H54 (cell line): ENCODE results near the gene APOL1.
"Not testable (repeated sequence)": the region's sequence is repeated elsewhere in the genome, so short reads cannot be mapped to it uniquely, and the experiment has no call there.

Experiments
- DNase-seq: peaks from one replicate; pipeline ENCODE4 v3.0.0; 2011; ENCODE audit warnings: low spot score, mixed read lengths; ENCODE audit not compliant: insufficient read length
- FAIRE-seq: peaks from 3 replicates; lab custom pipeline; 2011; peaks lifted over from hg19 to GRCh38; lab: Jason Lieb, UNC
- POLR2A ChIP-seq: IDR thresholded peaks from 2 replicates; pipeline ENCODE4 v1.6.1; 2011; ENCODE audit warnings: low read depth, mild to moderate bottlenecking, low read length

Gene APOL1

DNA sequence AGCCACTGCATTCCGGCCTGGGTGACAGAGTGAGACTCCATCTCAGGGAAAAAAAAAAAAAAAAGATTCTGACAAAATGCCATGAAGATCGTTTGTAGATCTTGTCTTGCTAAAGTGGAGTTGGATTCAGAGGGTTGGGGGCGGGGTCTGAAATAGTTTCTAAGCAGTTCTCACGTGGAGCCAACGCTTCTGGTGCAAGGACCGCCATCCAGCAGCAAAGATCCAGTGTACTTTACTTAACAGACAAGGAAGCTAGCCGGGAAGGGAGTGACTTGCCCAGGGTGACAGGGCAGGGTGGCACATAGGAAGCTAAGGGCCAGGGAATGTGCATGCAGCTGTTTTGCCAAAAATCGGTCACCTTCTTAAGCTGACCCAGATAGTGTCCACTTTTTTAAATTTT, 27.4 kb downstream of the APOL1 start:
- DNase-seq: no peak
- no peak for TF ChIP-seq POLR2A
- no peak for FAIRE-seq

DNA sequence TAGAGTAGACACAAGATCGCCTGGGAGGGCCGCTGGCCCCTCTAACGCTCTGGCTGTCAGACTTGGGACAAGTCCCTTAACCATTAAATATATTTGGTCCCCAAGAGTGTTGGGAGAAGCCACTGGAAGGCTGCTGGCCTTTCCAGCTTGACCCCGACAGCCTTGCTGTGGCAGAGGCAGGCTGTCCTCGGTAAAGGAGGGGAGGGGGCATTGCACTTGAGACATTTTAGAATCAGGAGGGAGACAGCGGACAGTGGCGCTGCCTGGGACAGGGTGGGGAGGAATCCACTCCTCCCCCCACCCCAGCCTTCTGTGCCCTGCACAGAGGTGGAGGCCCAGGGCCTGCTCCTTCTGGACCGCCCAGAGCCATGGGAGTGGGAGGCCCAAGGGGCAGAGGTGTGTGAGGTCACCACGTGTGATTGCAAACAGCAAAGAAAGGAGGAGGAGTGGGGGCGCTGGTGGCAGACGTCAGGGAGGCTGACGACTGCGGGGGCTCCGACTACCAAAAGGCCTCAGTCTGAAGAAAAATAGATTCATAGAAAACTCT, 28.9 kb downstream of the APOL1 start:
- no peak for TF ChIP-seq POLR2A
- FAIRE-seq (no peak), DNase-seq (no peak)

DNA sequence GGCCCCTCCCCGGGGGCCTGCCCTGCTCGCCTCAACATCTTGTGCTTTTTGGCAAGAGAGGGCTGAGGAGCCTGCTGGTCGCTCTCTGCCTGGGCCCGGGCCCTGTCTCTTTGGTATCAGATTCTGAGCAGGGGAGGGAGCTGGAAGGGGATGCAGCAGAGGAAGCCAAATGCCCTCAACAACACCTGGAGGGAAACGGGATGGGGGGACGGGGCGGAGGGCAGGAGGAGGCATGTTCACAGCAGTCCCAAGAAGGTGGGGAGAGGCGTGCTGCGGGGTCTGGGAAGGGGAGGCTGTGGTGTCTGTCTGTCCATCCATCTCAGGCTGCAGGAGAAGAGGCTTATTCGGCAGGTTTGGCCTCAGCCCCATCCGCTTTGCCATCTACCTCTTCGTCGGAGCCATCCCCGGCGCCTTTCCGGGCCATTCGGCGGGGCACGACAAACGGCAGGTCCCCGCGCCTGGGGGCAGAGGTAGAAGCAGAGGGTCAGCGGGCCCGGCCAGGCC, 29.4 kb downstream of the APOL1 start:
- DNase-seq (no peak), FAIRE-seq (no peak)
- TF ChIP-seq POLR2A: no peak

DNA sequence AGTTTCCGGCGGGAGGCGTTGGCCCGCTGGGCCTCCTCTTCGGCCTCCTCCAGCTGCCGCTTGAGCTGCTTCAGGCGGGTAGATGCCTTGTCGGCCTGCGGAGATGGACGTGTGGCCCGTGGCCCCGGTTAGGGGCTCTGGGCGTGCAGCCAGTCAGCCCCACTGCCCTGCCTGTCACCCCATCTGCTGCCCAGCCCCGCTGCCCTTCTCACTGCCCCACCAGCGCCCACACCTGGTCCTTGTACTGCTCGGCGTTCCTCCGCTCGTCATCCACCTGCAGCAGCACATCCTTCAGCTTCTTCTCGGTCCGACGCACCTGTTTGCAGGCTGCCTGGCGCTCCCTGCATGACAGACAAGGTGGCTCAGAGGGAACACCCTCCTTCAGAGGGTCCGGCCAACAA, 31.2 kb downstream of the APOL1 start:
- FAIRE-seq (no peak), DNase-seq (no peak)
- no peak for TF ChIP-seq POLR2A

DNA sequence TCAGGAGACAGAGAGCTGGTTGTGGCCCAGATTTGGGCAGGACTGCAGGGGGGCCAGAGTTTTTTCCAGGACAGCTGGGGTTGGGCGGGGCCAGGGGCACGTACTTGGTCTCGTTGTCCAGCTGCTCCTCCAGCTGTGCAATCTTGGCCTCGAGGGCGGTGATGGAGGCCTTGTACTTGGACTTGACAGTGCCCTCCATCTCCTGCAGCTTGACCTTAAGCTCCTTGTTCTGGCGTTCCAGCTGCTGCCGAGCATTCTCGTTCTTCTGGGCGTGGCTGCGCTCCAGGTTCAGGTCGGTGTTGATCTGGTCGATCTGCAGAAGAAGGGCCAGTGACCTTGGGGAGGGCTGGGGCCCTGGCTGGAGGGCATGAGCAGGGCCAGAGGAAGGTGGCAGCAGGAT, 32.1 kb downstream of the APOL1 start:
- TF ChIP-seq POLR2A: no peak
- no peak for DNase-seq
- no peak for FAIRE-seq

DNA sequence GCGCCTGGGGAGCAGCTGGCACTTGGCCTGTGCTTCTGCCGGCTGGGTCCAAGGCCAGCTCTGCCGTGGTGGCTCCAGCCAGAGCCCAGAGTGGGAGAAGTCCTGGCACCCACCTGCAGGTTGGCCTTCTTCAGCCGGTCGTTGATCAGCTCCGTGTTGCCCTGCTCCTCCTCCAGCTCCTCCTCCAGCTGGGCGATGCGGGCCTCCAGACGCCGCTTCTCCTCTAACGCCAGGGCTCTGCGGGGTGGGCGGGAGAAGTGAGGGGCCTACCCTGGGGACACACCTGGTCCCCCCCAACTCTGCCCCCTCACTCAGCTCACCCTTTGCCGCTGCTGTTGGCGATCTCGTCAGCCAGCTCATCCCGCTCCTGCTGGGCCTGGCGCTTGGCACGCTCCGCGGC, 32.6 kb downstream of the APOL1 start:
- DNase-seq (no peak), FAIRE-seq (no peak)
- no peak for TF ChIP-seq POLR2A

DNA sequence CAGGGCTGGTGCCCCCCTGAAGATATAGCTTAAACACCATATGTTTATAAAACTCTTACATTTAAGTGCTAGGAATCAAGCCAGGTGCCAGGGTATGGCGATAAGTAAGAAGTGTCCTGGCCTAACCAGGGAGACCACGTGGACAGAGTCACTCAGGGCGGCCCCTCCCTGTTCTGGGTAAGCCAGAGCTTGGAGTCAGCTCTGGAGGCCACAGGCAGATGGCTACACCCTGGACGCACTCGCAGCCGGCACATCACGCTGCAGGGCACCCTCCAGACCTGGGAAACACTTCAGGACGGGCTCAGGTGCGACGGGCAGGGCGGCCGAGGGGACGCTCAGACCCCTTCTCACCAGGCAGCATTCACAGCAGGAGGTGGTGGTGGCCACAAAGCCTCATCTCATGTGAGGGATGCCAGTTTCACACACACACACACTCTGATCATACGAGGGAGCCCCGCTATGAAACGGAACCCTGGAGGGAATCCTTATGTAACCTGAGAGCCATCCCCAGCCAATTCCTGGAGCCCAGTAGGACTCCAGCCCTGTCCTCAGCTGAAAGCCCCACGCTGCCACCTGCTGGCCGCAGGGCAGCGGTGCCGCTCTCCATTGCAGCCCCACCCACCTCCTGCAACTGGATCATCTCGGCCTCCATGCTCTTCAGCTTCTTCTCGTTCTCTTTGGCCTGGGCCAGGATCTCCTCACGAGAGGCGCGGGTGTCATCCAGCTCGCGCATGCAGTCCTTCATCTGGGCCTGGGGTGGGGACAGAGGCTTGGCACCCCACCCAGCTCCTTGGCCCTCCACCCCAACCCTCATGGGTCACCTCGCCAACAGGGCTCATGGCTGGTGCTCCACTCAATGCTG, 33.4 kb downstream of the APOL1 start:
- FAIRE-seq: peak; percentile 65
- TF ChIP-seq POLR2A: no peak
- peak; percentile 76 for DNase-seq

DNA sequence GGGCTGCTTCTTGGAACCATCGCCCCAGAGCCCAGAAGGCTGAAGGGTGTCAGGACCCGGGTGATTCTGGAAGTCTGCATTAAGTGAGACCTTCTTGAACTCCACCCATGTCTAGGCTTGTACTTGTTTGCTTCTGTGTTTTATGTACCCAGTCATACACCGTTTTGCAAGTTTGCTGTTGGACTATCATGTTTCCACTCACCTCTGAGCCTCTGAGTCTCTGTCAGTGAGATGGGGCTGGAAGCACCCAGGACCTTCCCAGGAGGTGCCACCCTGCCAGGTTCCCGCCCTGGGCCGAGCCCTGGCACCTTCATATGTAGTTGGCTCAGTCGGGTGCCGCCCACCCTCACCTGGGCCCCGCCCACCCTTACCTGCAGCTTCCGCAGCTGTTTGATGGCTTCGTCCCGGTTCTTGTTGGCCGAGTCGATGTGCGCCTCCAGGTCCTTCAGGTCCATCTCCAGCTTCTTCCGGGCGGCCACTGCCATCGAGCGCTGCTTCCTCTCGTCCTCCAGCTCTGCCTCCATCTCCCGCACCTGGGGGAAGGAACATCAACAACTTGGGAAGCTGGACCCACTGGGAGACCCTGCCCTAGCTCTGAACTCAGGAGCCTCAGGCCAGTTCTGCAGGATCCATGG, 35.1 kb downstream of the APOL1 start:
- no peak for FAIRE-seq
- DNase-seq: no peak
- TF ChIP-seq POLR2A: no peak

DNA sequence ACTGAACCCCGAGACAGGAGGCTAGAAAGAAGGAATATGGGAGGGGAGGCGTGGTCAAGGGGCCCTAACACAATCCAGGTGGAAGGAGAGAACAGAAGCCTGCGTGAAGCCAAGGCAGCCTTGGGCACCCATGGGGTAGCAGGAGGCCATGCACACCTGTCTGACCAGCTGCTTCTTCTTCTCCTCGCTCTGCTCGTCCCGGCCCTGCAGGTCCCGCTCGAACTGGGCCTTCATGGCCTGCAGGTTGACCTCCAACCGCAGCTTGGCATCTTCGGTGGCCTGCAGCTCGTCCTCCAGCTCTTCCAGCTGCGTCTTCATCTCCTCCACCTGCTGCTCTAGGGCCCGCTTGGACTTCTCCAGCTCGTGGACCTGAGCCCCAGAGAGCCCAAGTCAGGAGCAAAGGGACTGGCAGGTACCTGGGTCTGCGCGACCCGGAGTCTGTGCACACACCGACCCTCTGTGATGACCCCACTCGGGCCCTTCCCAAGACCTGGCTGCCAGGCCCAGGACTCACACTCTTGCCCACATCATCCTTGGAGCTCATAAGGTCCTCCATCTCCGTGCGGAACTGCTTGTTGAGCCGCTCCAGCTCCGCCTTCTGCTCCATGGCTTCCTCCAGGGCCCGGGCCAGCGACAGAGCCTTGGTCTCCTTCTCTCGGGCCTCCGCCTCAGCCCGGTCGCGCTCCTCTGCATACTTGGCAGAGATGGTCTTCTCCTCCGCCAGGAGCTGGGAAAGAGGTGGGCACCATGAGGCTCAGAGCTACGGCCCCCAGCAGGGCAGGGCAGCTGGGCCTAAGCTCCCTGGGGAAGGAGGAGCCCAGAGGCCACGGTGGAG, 35.9 kb downstream of the APOL1 start:
- TF ChIP-seq POLR2A: no peak
- FAIRE-seq (no peak), DNase-seq (no peak)

DNA sequence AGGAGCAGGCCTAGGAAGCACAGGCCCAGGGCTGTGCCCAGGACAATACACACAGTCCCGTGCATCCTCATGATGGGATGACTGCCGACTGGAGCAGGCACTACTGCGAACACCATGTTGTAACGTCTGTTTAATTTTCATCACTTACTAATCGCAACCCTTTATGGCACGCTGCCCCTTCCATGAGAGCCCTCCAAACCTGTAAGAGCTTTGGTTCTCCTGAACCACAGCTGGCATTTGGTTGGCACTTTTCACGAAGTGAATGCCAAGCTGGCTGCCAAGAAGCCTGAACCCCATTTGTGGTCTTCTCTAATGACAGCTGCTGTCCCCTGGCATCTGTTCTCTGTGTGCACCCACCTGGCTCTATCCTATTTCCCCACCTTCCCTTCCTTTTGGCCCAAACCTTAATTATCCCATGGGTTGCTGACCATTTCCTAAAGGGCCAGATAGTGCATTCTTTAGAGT, 36.5 kb downstream of the APOL1 start:
- no peak for TF ChIP-seq POLR2A
- FAIRE-seq (no peak), DNase-seq (no peak)

DNA sequence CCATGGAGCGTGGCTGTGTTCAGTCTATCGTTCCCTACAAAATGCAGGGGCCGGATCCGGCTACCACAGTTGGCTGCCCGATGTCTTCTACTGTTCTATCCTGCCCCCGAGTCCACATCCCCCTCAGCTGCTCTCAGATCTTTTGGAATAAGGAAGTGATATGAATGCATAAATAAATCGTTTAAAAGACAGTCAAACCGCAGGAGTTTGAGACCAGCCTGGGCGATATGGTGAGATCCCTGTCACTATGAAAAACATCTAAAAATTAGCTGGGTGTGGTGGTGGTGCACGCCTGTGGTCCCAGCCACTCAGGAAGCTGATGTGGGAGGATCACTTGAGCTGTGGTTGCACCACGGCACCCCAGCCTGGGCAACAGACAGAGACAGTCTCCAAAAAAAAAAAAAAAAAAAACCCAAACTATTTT, 37.0 kb downstream of the APOL1 start:
- not testable (repeated sequence) for FAIRE-seq, DNase-seq

DNA sequence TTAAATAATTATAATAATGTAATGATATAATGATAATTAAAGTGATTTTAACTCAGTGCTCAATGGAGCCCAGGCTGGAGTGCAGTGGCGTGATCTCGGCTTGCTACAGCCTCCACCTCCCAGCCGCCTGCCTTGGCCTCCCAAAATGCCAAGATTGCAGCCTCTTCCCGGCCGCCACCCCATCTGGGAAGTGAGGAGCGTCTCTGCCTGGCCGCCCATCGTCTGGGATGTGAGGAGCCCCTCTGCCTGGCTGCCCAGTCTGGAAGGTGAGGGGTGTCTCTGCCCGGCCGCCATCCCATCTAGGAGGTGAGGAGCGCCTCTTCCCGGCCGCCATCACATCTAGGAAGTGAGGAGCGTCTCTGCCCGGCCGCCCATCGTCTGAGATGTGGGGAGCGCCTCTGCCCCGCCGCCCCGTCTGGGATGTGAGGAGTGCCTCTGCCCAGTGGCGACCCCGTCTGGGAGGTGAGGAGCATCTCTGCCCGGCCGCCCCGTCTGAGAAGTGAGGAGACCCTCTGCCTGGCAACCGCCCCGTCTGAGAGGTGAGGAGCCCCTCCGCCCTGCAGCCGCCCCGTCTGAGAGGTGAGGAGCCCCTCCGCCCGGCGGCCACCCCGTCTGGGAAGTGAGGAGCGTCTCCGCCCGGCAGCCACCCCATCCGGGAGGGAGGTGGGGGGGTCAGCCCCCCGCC, 37.6 kb downstream of the APOL1 start:
- FAIRE-seq, DNase-seq: not testable (repeated sequence)
